ENCODE measurements around the gene SS18. TPM values are rescaled to one million over a fixed set of nuclear protein-coding genes. Genes with fewer than 3 reads are reported as not detected.
"Not testable (repeated sequence)": the region's sequence is repeated elsewhere in the genome, so short reads cannot be mapped to it uniquely, and the experiment has no call there.

Gene SS18, protein sequence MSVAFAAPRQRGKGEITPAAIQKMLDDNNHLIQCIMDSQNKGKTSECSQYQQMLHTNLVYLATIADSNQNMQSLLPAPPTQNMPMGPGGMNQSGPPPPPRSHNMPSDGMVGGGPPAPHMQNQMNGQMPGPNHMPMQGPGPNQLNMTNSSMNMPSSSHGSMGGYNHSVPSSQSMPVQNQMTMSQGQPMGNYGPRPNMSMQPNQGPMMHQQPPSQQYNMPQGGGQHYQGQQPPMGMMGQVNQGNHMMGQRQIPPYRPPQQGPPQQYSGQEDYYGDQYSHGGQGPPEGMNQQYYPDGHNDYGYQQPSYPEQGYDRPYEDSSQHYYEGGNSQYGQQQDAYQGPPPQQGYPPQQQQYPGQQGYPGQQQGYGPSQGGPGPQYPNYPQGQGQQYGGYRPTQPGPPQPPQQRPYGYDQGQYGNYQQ
- 10 to 100 TPM; 59.3 to 64.5 TPM for total RNA-seq

GRCh38 chr18:26090130-26091046, at the start of gene SS18:
TSS of gene SS18 (minus strand) at chr18:26090613. CDS start at chr18:26090569, 44 bp downstream.
- POLR2A ChIA-PET = interaction anchor here (0.7 kb wide), 1 partner anchor 15 kb away, joined by 3 read pairs; no protein-coding TSS in a partner anchor
- CTCF ChIA-PET = no interaction called here
- ATAC-seq (peak; percentile 88), DNase-seq (peak; percentile 94)
- H3K4me1 Mint-ChIP-seq (ENCODE audit: low read depth) = peaks cover 29% of the 10 kb centered on the region
- peaks cover 23% of the 10 kb centered on the region for H3K36me3 Mint-ChIP-seq (ENCODE audit: low read depth)
- H3K9me3 Mint-ChIP-seq (ENCODE audit: insufficient read depth) = no peaks in the 10 kb centered on the region
- peak within 1 kb of the TSS; percentile 88 for H3K4me3 Mint-ChIP-seq
- H3K27me3 Mint-ChIP-seq (ENCODE audit: low read depth) = no peaks in the 10 kb centered on the region
- peak within 1 kb of the TSS; percentile 94 for H3K27ac Mint-ChIP-seq

- Mint-ChIP-seq H3K4me3 (no peak overlapping the region), H3K27me3 (ENCODE audit: low read depth) (no peaks in the 10 kb centered on the region), H3K9me3 (ENCODE audit: insufficient read depth) (no peaks in the 10 kb centered on the region), H3K36me3 (ENCODE audit: low read depth) (no peaks in the 10 kb centered on the region), H3K27ac (no peak overlapping the region), H3K4me1 (ENCODE audit: low read depth) (peaks cover 2% of the 10 kb centered on the region)
- DNase-seq (no peak), ATAC-seq (no peak)
- CTCF ChIA-PET = no interaction called here
- POLR2A ChIA-PET = no interaction called here
Measured at GRCh38 chr18:26135548-26135947, 45.1 kb upstream of the SS18 start.

DNA sequence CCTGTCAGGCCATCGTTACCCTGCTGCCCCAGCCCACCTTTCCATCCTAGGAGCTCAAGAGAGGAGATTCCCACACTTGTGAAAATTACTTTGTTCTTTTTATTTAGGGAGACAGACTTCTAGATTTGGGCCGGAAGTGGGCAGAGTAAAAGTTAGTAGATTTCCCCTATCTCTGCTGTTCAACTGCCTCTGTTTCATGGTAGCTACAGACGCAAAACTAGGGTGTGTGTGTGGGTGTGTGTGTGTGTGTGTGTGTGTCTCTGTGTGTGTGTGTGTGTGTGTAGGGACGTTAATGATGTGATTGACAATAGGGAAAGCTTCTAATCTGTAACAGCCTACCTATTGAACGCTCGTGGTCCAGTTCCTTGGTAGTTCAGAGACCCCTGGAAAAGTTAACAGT, 43.7 kb upstream of the SS18 start:
- CTCF ChIA-PET = no interaction called here
- Mint-ChIP-seq H3K36me3 (ENCODE audit: low read depth) (no peaks in the 10 kb centered on the region), H3K27ac (peak overlapping the region; percentile 86), H3K27me3 (ENCODE audit: low read depth) (no peaks in the 10 kb centered on the region), H3K9me3 (ENCODE audit: insufficient read depth) (no peaks in the 10 kb centered on the region), H3K4me3 (peak overlapping the region; percentile 76), H3K4me1 (ENCODE audit: low read depth) (peaks cover 2% of the 10 kb centered on the region)
- ATAC-seq = peak; percentile 55
- DNase-seq = no peak
- POLR2A ChIA-PET = interaction anchor here (0.6 kb wide), 1 partner anchor 40 kb away, joined by 3 read pairs; no protein-coding TSS in a partner anchor

GRCh38 chr18:26133652-26134051, 43.2 kb upstream of the SS18 start, which contains the start of gene PSMA8:
TSS of gene PSMA8 (plus strand) at chr18:26133869. CDS start at chr18:26133966, 97 bp downstream.
- Mint-ChIP-seq H3K27me3 (ENCODE audit: low read depth) (no peaks in the 10 kb centered on the region), H3K4me3 (peak within 1 kb of the TSS; percentile 76), H3K36me3 (ENCODE audit: low read depth) (no peaks in the 10 kb centered on the region), H3K9me3 (ENCODE audit: insufficient read depth) (no peaks in the 10 kb centered on the region), H3K4me1 (ENCODE audit: low read depth) (peaks cover 2% of the 10 kb centered on the region), H3K27ac (peak within 1 kb of the TSS; percentile 86)
- ChIA-PET POLR2A (no interaction called here), CTCF (no interaction called here)
- DNase-seq (peak; percentile 66), ATAC-seq (peak; percentile 92)

DNA sequence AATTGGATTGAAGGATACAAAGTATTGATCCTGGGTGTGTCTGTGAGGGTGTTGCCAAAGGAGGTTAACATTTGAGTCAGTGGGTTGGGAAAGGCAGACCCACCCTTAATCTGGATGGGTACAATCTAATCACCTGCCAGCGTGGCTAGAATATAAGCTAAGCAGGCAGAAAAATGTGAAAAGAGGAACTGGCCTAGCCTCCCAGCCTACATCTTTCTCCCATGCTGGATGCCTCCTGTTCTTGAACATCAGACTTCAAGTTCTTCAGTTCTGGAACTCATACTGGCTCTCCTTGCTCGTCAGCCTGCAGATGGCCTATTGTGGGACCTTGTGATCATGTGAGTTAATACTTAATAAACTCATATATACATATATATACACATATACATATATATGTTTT, 37.8 kb upstream of the SS18 start:
- H3K36me3 Mint-ChIP-seq (ENCODE audit: low read depth); H3K9me3 Mint-ChIP-seq (ENCODE audit: insufficient read depth); DNase-seq; ATAC-seq; POLR2A ChIA-PET; H3K27me3 Mint-ChIP-seq (ENCODE audit: low read depth); H3K4me3 Mint-ChIP-seq; CTCF ChIA-PET; H3K4me1 Mint-ChIP-seq (ENCODE audit: low read depth); H3K27ac Mint-ChIP-seq: not testable (repeated sequence)

- H3K36me3 Mint-ChIP-seq (ENCODE audit: low read depth) = no peaks in the 10 kb centered on the region
- no peak overlapping the region for H3K27ac Mint-ChIP-seq
- no peak overlapping the region for H3K4me3 Mint-ChIP-seq
- ATAC-seq (no peak), DNase-seq (no peak)
- H3K4me1 Mint-ChIP-seq (ENCODE audit: low read depth) = peaks cover 2% of the 10 kb centered on the region
- peaks cover 8% of the 10 kb centered on the region for H3K9me3 Mint-ChIP-seq (ENCODE audit: insufficient read depth)
- no peaks in the 10 kb centered on the region for H3K27me3 Mint-ChIP-seq (ENCODE audit: low read depth)
- ChIA-PET CTCF (no interaction called here), POLR2A (no interaction called here)
Measured at GRCh38 chr18:26127786-26128185, 37.4 kb upstream of the SS18 start.

- not testable (repeated sequence) for DNase-seq; H3K4me1 Mint-ChIP-seq (ENCODE audit: low read depth); H3K36me3 Mint-ChIP-seq (ENCODE audit: low read depth); H3K4me3 Mint-ChIP-seq; ATAC-seq; H3K27ac Mint-ChIP-seq; H3K27me3 Mint-ChIP-seq (ENCODE audit: low read depth)
- POLR2A ChIA-PET = interaction anchor here (0.6 to 0.7 kb wide), 2 partner anchors 33 to 206 kb away, joined by 3 to 4 read pairs; no protein-coding TSS in a partner anchor
- peaks cover 10% of the 10 kb centered on the region for H3K9me3 Mint-ChIP-seq (ENCODE audit: insufficient read depth)
- CTCF ChIA-PET = interaction anchor here (1.5 kb wide), 1 partner anchor 38 kb away, joined by 3 read pairs; no protein-coding TSS in a partner anchor
Measured at GRCh38 chr18:26121994-26122393, 31.6 kb upstream of the SS18 start.

DNA sequence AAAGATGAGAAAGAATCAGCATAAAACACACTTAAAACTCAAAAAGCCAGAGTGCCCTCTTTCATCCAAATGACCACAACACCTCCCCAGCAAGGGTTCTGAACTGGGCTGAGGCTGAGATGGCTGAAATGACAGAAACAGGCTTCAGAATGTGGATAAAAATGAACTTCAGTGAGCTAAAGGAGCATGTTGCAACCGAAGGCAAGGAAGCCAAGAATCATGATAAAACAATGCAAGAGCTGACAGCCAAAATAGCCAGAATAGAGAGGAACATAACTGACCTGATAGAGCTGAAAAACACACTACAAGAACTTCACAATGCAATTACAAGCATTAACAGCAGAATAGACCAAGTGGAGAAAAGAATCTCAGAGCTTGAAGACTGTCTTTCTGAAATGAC, 31.1 kb upstream of the SS18 start:
- peaks cover 6% of the 10 kb centered on the region for H3K27me3 Mint-ChIP-seq (ENCODE audit: low read depth)
- peaks cover 10% of the 10 kb centered on the region for H3K9me3 Mint-ChIP-seq (ENCODE audit: insufficient read depth)
- CTCF ChIA-PET = interaction anchor here (1.5 kb wide), 1 partner anchor 39 kb away, joined by 3 read pairs; no protein-coding TSS in a partner anchor
- no peaks in the 10 kb centered on the region for H3K4me1 Mint-ChIP-seq (ENCODE audit: low read depth)
- ATAC-seq (no peak), DNase-seq (no peak)
- POLR2A ChIA-PET = interaction anchor here (0.6 to 0.7 kb wide), 2 partner anchors 33 to 206 kb away, joined by 3 to 4 read pairs; no protein-coding TSS in a partner anchor
- no peak overlapping the region for H3K4me3 Mint-ChIP-seq
- no peaks in the 10 kb centered on the region for H3K36me3 Mint-ChIP-seq (ENCODE audit: low read depth)
- no peak overlapping the region for H3K27ac Mint-ChIP-seq

DNA sequence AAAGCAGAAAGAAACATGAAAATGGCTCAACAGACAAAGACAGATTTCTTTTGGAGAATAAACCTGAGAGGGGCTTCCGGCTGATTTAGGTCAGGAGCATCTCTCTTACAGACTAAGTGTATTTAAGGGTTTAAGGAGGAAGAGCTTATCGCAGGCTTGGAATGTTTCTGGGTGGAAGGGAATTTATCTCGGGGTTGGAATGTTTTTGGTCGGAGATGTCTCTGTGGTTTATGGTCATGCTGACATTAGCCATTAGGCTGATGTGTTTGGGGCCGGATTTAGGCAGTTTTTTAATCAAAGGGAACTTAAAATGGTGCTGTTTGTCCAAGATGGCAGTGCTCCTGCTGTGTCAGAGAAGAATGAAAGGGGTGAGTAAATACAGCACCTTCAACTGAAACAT, 28.8 kb upstream of the SS18 start:
- no peak overlapping the region for H3K27ac Mint-ChIP-seq
- H3K4me1 Mint-ChIP-seq (ENCODE audit: low read depth) = no peaks in the 10 kb centered on the region
- no peaks in the 10 kb centered on the region for H3K36me3 Mint-ChIP-seq (ENCODE audit: low read depth)
- H3K9me3 Mint-ChIP-seq (ENCODE audit: insufficient read depth) = peaks cover 14% of the 10 kb centered on the region
- CTCF ChIA-PET = no interaction called here
- H3K4me3 Mint-ChIP-seq = no peak overlapping the region
- DNase-seq (no peak), ATAC-seq (no peak)
- peaks cover 6% of the 10 kb centered on the region for H3K27me3 Mint-ChIP-seq (ENCODE audit: low read depth)
- POLR2A ChIA-PET = no interaction called here

DNA sequence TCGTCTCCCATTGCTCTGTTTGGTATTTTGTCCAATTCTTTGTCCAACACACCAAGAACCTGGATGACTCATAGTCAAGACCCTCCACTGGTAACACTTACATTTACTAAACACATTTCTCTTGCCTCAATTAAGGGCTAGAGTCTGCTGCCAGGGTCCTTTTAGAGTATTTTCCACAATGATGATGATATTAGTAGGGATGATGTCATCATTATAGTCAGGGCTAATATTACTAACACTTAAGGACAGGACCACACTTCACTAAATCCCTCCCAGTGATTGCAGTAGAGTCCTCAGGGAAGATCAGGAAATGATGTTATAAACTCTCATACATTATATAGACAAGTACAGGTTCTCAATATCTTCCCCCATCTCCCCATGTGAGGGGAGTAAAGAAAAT, 13.6 kb upstream of the SS18 start:
- H3K27ac Mint-ChIP-seq = no peak overlapping the region
- peaks cover 2% of the 10 kb centered on the region for H3K27me3 Mint-ChIP-seq (ENCODE audit: low read depth)
- no peak overlapping the region for H3K4me3 Mint-ChIP-seq
- H3K4me1 Mint-ChIP-seq (ENCODE audit: low read depth) = no peaks in the 10 kb centered on the region
- no peaks in the 10 kb centered on the region for H3K9me3 Mint-ChIP-seq (ENCODE audit: insufficient read depth)
- no peaks in the 10 kb centered on the region for H3K36me3 Mint-ChIP-seq (ENCODE audit: low read depth)
- POLR2A ChIA-PET = no interaction called here
- DNase-seq (no peak), ATAC-seq (no peak)
- CTCF ChIA-PET = no interaction called here

DNA sequence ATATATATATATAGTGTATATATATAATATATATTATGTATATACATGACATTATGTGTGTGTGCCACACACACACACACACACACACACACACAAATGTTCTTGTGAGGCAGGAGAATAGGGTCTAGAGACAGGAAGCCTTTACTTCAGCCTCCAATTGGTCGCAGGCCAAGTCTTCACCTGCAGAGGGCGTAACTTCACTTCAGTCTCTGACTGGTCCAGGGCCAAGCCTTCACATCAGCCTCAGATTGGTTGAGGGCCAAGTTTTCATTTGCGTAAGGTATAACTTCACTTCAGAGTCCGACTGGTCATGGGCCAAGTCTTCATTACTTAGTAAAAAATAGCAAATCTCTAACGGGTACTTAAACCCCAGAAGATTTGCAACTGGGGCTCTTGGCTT, 13.2 kb upstream of the SS18 start:
- Mint-ChIP-seq H3K36me3 (ENCODE audit: low read depth) (no peaks in the 10 kb centered on the region), H3K4me3 (no peak overlapping the region), H3K27me3 (ENCODE audit: low read depth) (peaks cover 6% of the 10 kb centered on the region), H3K9me3 (ENCODE audit: insufficient read depth) (no peaks in the 10 kb centered on the region), H3K4me1 (ENCODE audit: low read depth) (no peaks in the 10 kb centered on the region), H3K27ac (no peak overlapping the region)
- no peak for ATAC-seq
- peak; percentile 46 for DNase-seq
- ChIA-PET POLR2A (no interaction called here), CTCF (interaction anchor here (0.7 kb wide), 1 partner anchor 11 kb away, joined by 4 read pairs; no protein-coding TSS in a partner anchor)

GRCh38 chr18:26097563-26097962, 7.2 kb upstream of the SS18 start:
- H3K4me1 Mint-ChIP-seq (ENCODE audit: low read depth) = no peaks in the 10 kb centered on the region
- ChIA-PET CTCF (no interaction called here), POLR2A (no interaction called here)
- H3K27ac Mint-ChIP-seq = no peak overlapping the region
- H3K9me3 Mint-ChIP-seq (ENCODE audit: insufficient read depth) = no peaks in the 10 kb centered on the region
- H3K4me3 Mint-ChIP-seq = no peak overlapping the region
- H3K36me3 Mint-ChIP-seq (ENCODE audit: low read depth) = peaks cover 2% of the 10 kb centered on the region
- no peak for DNase-seq
- peaks cover 6% of the 10 kb centered on the region for H3K27me3 Mint-ChIP-seq (ENCODE audit: low read depth)
- no peak for ATAC-seq
